A673 (cell line): ENCODE measurements around the gene ADAMTS19.

Experiments used
- CTCF ChIP-seq: fragments of 300-800, 200-600 bp; sonication (generic); conservative IDR thresholded peaks from 2 replicates; pipeline ENCODE4 v1.5.1; 2017; ENCODE audit warnings: low read depth, mild to moderate bottlenecking, antibody characterized with exemption, low read length, moderate library complexity, mixed read lengths
- EZH2 ChIP-seq: fragments of 200-600 bp; sonication (generic); IDR thresholded peaks from 2 replicates; pipeline ENCODE4 v1.6.1; 2017; ENCODE audit warnings: borderline replicate concordance, low read depth, mild to moderate bottlenecking, mixed read lengths, antibody characterized with exemption, low read length; ENCODE audit not compliant: poor library complexity, severe bottlenecking

GRCh38 chr5:129496421-129496820, 36.3 kb downstream of the ADAMTS19 start:
- TF ChIP-seq CTCF (no peak), EZH2 (no peak)
